Naive thymus-derived CD4-positive, alpha-beta T cell (primary cell): ENCODE data around the gene PBX4. TPM values are rescaled to one million over a fixed set of nuclear protein-coding genes. Genes with fewer than 3 reads are reported as not detected.

Experiments
- ATAC-seq: fragments of 150-1000 bp; cut with Tn5 transposase; 2 replicates; pipeline ENCODE4 v1.10.0; 2021; ENCODE audit warnings: mild to moderate bottlenecking, moderate library complexity
- CTCF ChIA-PET: fragments of 350-600 bp; sonication (Branson Sonifier 250); formaldehyde crosslinking; loops from one replicate; lab custom pipeline; 2021; ENCODE audit warnings: antibody characterized with exemption; lab: Charles Lee
- POLR2A ChIA-PET: fragments of 350-600 bp; sonication (Branson Sonifier 250); formaldehyde crosslinking; loops from one replicate; lab custom pipeline; 2021; ENCODE audit warnings: antibody characterized with exemption, inconsistent platforms; lab: Charles Lee
- DNase-seq, 9 donors: peaks; one replicate each; pipeline versions ENCODE4 v3.0.0 to v3.0.0-alpha.2; 2020 to 2022; ENCODE audit warnings: mixed read lengths in 1 of 9
- H3K27ac ChIP-seq: one replicate; pipeline ENCODE4 v1.7.0; 2013; ENCODE audit warnings: mild to moderate bottlenecking, low read depth, low read length, moderate library complexity
- H3K27me3 ChIP-seq, 2 donors: one replicate each; pipeline ENCODE4 v1.7.0; 2013; ENCODE audit warnings: low read length in 2 of 2, mild to moderate bottlenecking in 2 of 2, moderate library complexity in 2 of 2; ENCODE audit not compliant: control insufficient read depth in 2 of 2, insufficient read depth in 2 of 2
- H3K36me3 ChIP-seq, 3 experiments: 1 replicate in 2 of 3; 2 replicates in 1 of 3; pipeline ENCODE4 v1.7.0; 2013; ENCODE audit warnings: low read length in 3 of 3, mild to moderate bottlenecking in 3 of 3, moderate library complexity in 1 of 3; ENCODE audit not compliant: insufficient read depth in 3 of 3, control insufficient read depth in 2 of 3
- H3K4me1 ChIP-seq, 2 donors: one replicate each; pipeline ENCODE4 v1.7.0; 2013; ENCODE audit warnings: low read length in 2 of 2, mild to moderate bottlenecking in 2 of 2, moderate library complexity in 1 of 2; ENCODE audit not compliant: control insufficient read depth in 2 of 2, insufficient read depth in 2 of 2
- H3K4me3 ChIP-seq: 2 replicates; pipeline ENCODE4 v1.7.0; 2013; ENCODE audit warnings: mild to moderate bottlenecking, low read length
- H3K9me3 ChIP-seq, 3 experiments: 1 replicate in 2 of 3; 2 replicates in 1 of 3; pipeline ENCODE4 v1.7.0; 2013; ENCODE audit warnings: low read length in 3 of 3; ENCODE audit not compliant: control insufficient read depth in 2 of 3
- H3K27ac Mint-ChIP-seq, 9 donors: one replicate each; pipeline ENCODE4 v1.8.0; 2020 to 2022; ENCODE audit warnings: mixed read lengths in 9 of 9, mild to moderate bottlenecking in 8 of 9, moderate library complexity in 5 of 9, inconsistent platforms in 2 of 9
- H3K27me3 Mint-ChIP-seq, 5 donors: one replicate each; pipeline ENCODE4 v1.8.0; 2021 to 2022; ENCODE audit warnings: mixed read lengths in 5 of 5, mild to moderate bottlenecking in 1 of 5
- H3K36me3 Mint-ChIP-seq, 5 donors: one replicate each; pipeline ENCODE4 v1.8.0; 2020 to 2022; ENCODE audit warnings: mixed read lengths in 5 of 5, mild to moderate bottlenecking in 3 of 5, inconsistent platforms in 1 of 5
- H3K4me1 Mint-ChIP-seq, 7 donors: one replicate each; pipeline ENCODE4 v1.8.0; 2020 to 2022; ENCODE audit warnings: mixed read lengths in 7 of 7, mild to moderate bottlenecking in 3 of 7, inconsistent platforms in 1 of 7
- H3K4me3 Mint-ChIP-seq, 10 donors: one replicate each; pipeline ENCODE4 v1.8.0; 2020 to 2022; ENCODE audit warnings: mild to moderate bottlenecking in 10 of 10, mixed read lengths in 10 of 10, moderate library complexity in 6 of 10, inconsistent platforms in 2 of 10
- H3K9me3 Mint-ChIP-seq, 11 donors: one replicate each; pipeline ENCODE4 v1.8.0; 2020 to 2022; ENCODE audit warnings: mixed read lengths in 11 of 11, mild to moderate bottlenecking in 4 of 11, inconsistent platforms in 1 of 11, moderate library complexity in 1 of 11
- intact Hi-C, 2 donors: fragments of 100-400 bp; cut with micrococcal nuclease; formaldehyde crosslinking; loops; one replicate each; pipeline ENCODE4 v1.15.1; 2023
- polyA plus RNA-seq, 2 donors: library from polyadenylated mRNA; unstranded; fragments of 300-500 nt; fragmentation: Illumina TruSeq; gene quantifications; one replicate each; pipeline ENCODE4 v1.2.3, GENCODE V29; 2021
- total RNA-seq, 6 experiments: library from RNA in 5 of 6; stranded (reverse) in 5 of 6; gene quantifications; 1 replicate in 5 of 6; 2 replicates in 1 of 6; pipeline ENCODE4 v1.2.3 and lab custom pipeline; 2021 to 2026

PBX4 gene
- total and polyA plus RNA-seq, 7 experiments from 2014 or later, result 3.8 to 42.7 (median 30.9) TPM

- Histone ChIP-seq H3K27me3 (no peaks in the 10 kb centered on the region), H3K4me3 (no peak overlapping the region), H3K27ac (no peak overlapping the region), H3K36me3 (peaks cover 17 to 68% (median 26%) of the 10 kb centered on the region in 3 experiments), H3K4me1 (no peaks in the 10 kb centered on the region), H3K9me3 (no peaks in the 10 kb centered on the region)
- H3K4me3 Mint-ChIP-seq, result no peak overlapping the region
- peaks cover 4 to 21% (median 13%) of the 10 kb centered on the region in 7 donors for H3K4me1 Mint-ChIP-seq
- H3K27ac Mint-ChIP-seq, result peak overlapping the region in 3 of 9 donors; percentile 73 to 83 (median 78)
- CTCF ChIA-PET, result no interaction called here
- DNase-seq (no peak), ATAC-seq (no peak)
- no peaks in the 10 kb centered on the region for H3K27me3 Mint-ChIP-seq
- H3K36me3 Mint-ChIP-seq, result peaks cover 9 to 44% (median 19%) of the 10 kb centered on the region in 5 donors
- peaks cover 0 to 3% (median 0%) of the 10 kb centered on the region in 11 donors for H3K9me3 Mint-ChIP-seq
- POLR2A ChIA-PET, result interaction anchor here (0.6 to 1.3 kb wide), 4 partner anchors 11 to 371 kb away, joined by 3 to 4 read pairs (median 4); partner anchors contain the start of gene ATP13A1
- intact Hi-C loops, result no loop called here
Observed at GRCh38 chr19:19632661-19633060, 14.2 kb upstream of the PBX4 start.

- Mint-ChIP-seq H3K4me3 (peak overlapping the region in 3 of 10 donors; percentile 6 to 58 (median 16)), H3K9me3 (peaks cover 0 to 1% (median 0%) of the 10 kb centered on the region in 11 donors), H3K27ac (peak overlapping the region in 4 of 9 donors; percentile 39 to 69 (median 54)), H3K4me1 (peaks cover 18 to 33% (median 25%) of the 10 kb centered on the region in 7 donors), H3K27me3 (no peaks in the 10 kb centered on the region), H3K36me3 (peaks cover 9 to 48% (median 19%) of the 10 kb centered on the region in 5 donors)
- CTCF ChIA-PET, result no interaction called here
- Histone ChIP-seq H3K27ac (no peak overlapping the region), H3K4me1 (peaks cover 6 to 13% of the 10 kb centered on the region in 2 donors), H3K27me3 (no peaks in the 10 kb centered on the region), H3K4me3 (no peak overlapping the region), H3K9me3 (no peaks in the 10 kb centered on the region), H3K36me3 (peaks cover 17 to 58% (median 23%) of the 10 kb centered on the region in 3 experiments)
- POLR2A ChIA-PET, result interaction anchor here (0.7 to 1.3 kb wide), 4 partner anchors 9 to 71 kb away, joined by 3 to 4 read pairs (median 3); partner anchors contain the start of gene ATP13A1
- intact Hi-C loops, result no loop called here
- ATAC-seq, result no peak
- DNase-seq, result no peak
Observed at GRCh38 chr19:19631346-19631745, 12.9 kb upstream of the PBX4 start.

GRCh38 chr19:19630426-19630825 is 11.9 kb upstream of the PBX4 start:
- H3K36me3 Mint-ChIP-seq, result peaks cover 9 to 48% (median 19%) of the 10 kb centered on the region in 5 donors
- peaks cover 17 to 54% (median 22%) of the 10 kb centered on the region in 3 experiments for H3K36me3 ChIP-seq
- H3K4me3 Mint-ChIP-seq, result peak overlapping the region in 4 of 10 donors; percentile 13 to 58 (median 40)
- no peaks in the 10 kb centered on the region for H3K9me3 ChIP-seq
- peak overlapping the region; percentile 18 for H3K27ac ChIP-seq
- intact Hi-C loops, result no loop called here
- no peak for ATAC-seq
- H3K4me1 ChIP-seq, result peaks cover 6 to 18% of the 10 kb centered on the region in 2 donors
- H3K27me3 Mint-ChIP-seq, result no peaks in the 10 kb centered on the region
- ChIA-PET CTCF (no interaction called here), POLR2A (no interaction called here)
- no peak overlapping the region for H3K4me3 ChIP-seq
- peak overlapping the region in 7 of 9 donors; percentile 19 to 65 (median 45) for H3K27ac Mint-ChIP-seq
- H3K4me1 Mint-ChIP-seq, result peaks cover 23 to 33% (median 30%) of the 10 kb centered on the region in 7 donors
- H3K9me3 Mint-ChIP-seq, result no peaks in the 10 kb centered on the region
- DNase-seq, result peak in 2 of 9 donors; percentile 11 to 22
- no peaks in the 10 kb centered on the region for H3K27me3 ChIP-seq

GRCh38 chr19:19630062-19630414 is 11.6 kb upstream of the PBX4 start:
- intact Hi-C loops, result no loop called here
- H3K27me3 Mint-ChIP-seq, result no peaks in the 10 kb centered on the region

DNA sequence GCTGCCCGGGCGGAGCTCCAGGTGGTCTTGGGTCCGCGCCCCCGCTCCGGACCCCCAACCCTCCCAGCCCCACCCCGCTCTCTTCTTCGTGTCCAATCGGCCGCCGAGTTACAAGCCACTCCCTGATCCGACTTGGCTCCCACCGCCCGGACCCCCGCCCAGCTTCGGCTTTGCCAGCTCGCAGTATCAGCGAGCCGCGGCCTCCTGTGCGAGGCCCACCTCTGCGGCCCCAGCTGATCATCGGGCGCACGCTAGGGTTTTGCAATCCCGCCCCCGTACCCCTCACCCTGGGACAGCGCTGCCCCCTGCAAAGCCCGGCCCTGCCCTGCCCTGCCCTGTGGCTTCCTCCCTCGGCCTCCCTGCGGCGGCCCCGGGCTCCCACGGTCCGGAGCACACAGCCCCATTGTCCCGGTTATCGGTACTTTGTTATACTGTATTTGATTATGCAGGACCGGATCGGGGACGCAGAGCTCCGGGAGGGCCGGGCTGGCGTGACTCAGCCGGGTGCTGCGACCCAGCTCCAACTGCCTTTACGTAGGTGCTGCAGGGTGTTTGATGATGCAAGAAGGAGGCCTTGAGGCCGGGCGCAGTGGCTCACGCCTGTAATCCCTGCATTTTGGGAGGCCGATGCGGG is 10.1 kb upstream of the PBX4 start:
- Mint-ChIP-seq H3K9me3 (no peaks in the 10 kb centered on the region), H3K36me3 (peaks cover 5 to 41% (median 17%) of the 10 kb centered on the region in 5 donors), H3K4me1 (peaks cover 22 to 34% (median 27%) of the 10 kb centered on the region in 7 donors), H3K27ac (peak overlapping the region; percentile 72 to 93 (median 83)), H3K27me3 (no peaks in the 10 kb centered on the region), H3K4me3 (peak overlapping the region; percentile 71 to 100 (median 90))
- ChIA-PET CTCF (interaction anchor here (0.6 kb wide), 1 partner anchor 73 kb away, joined by 3 read pairs; no protein-coding TSS in a partner anchor), POLR2A (interaction anchor here (0.6 to 2.2 kb wide), 19 partner anchors 8 to 193 kb away, joined by 3 to 20 read pairs (median 5); partner anchors contain the start of genes ATP13A1, GMIP, NDUFA13 and TSSK6)
- peak overlapping the region; percentile 37 for H3K4me3 ChIP-seq
- H3K9me3 ChIP-seq, result no peaks in the 10 kb centered on the region
- intact Hi-C loops, result loop anchor here (1.0 to 10.0 kb wide), 10 partner anchors 10 to 434 kb away; partner anchors contain the start of genes GMIP (in 2 of the 2), ATP13A1 (in 1 of the 2), BORCS8 (in 1 of the 2) and PBX4 (in 1 of the 2)
- H3K4me1 ChIP-seq, result peaks cover 6 to 18% of the 10 kb centered on the region in 2 donors
- DNase-seq (peak in 4 of 9 donors; percentile 33 to 50 (median 37)), ATAC-seq (peak; percentile 28)
- peak overlapping the region; percentile 92 for H3K27ac ChIP-seq
- no peaks in the 10 kb centered on the region for H3K27me3 ChIP-seq
- peaks cover 4 to 47% (median 4%) of the 10 kb centered on the region in 3 experiments for H3K36me3 ChIP-seq

More at GRCh38 chr19:19630062-19630414, 11.6 kb upstream of the PBX4 start:
- H3K9me3 ChIP-seq, result no peaks in the 10 kb centered on the region
- ATAC-seq, result no peak
- DNase-seq, result no peak
- H3K4me1 ChIP-seq, result peaks cover 6 to 18% of the 10 kb centered on the region in 2 donors
- peaks cover 17 to 50% (median 18%) of the 10 kb centered on the region in 3 experiments for H3K36me3 ChIP-seq
- POLR2A ChIA-PET, result interaction anchor here (2.1 to 2.2 kb wide), 2 partner anchors 24 to 76 kb away, joined by 7 to 12 read pairs; no protein-coding TSS in a partner anchor
- Mint-ChIP-seq H3K4me3 (peak overlapping the region in 3 of 10 donors; percentile 27 to 68 (median 58)), H3K9me3 (no peaks in the 10 kb centered on the region), H3K27ac (peak overlapping the region in 5 of 9 donors; percentile 19 to 65 (median 39)), H3K36me3 (peaks cover 9 to 46% (median 19%) of the 10 kb centered on the region in 5 donors), H3K4me1 (peaks cover 21 to 32% (median 30%) of the 10 kb centered on the region in 7 donors)
- no peak overlapping the region for H3K4me3 ChIP-seq
- no peak overlapping the region for H3K27ac ChIP-seq
- CTCF ChIA-PET, result no interaction called here
- H3K27me3 ChIP-seq, result no peaks in the 10 kb centered on the region
